A673 (cell line): Measurements from ENCODE around the gene DCLK2. TPM values are rescaled to one million over a fixed set of nuclear protein-coding genes. Genes with fewer than 3 reads are reported as not detected.

ENCODE experiments used
- BruUV-seq: library from RNA; stranded (reverse); fragments of 400-500 nt; replicated peaks from 2 replicates; lab custom pipeline; 2021; lab: Mats Ljungman, UMichigan
- CTCF ChIA-PET: fragments of 300-600 bp; sonication (Branson Sonifier 250); formaldehyde crosslinking; loops from one replicate; lab custom pipeline; 2022; ENCODE audit warnings: antibody characterized with exemption; lab: Charles Lee
- POLR2A ChIA-PET: fragments of 300-600 bp; sonication (Branson Sonifier 250); formaldehyde crosslinking; loops from one replicate; lab custom pipeline; 2022; ENCODE audit warnings: antibody characterized with exemption; ENCODE audit not compliant: low non-redundant PET; lab: Charles Lee
- DNase-seq: peaks from one replicate; pipeline ENCODE4 v3.0.0-alpha.2; 2015; ENCODE audit warnings: low spot score
- H3K27ac ChIP-seq: fragments of 200-600 bp; sonication (generic); 2 replicates; pipeline ENCODE4 v1.5.1; 2016; ENCODE audit warnings: mixed run types, low read depth, mild to moderate bottlenecking, mixed read lengths, antibody characterized with exemption, low read length; ENCODE audit not compliant: poor library complexity, severe bottlenecking
- H3K27me3 ChIP-seq: fragments of 200-600 bp; sonication (generic); replicated peaks from 2 replicates; pipeline ENCODE4 v1.6.1; 2017; ENCODE audit warnings: mixed run types, low read depth, mild to moderate bottlenecking, mixed read lengths, antibody characterized with exemption, low read length; ENCODE audit not compliant: insufficient read depth, poor library complexity
- H3K36me3 ChIP-seq: fragments of 200-600 bp; sonication (generic); 2 replicates; pipeline ENCODE4 v1.6.1; 2016; ENCODE audit warnings: mixed run types, mild to moderate bottlenecking, mixed read lengths, antibody characterized with exemption, low read length; ENCODE audit not compliant: insufficient read depth, poor library complexity, severe bottlenecking
- H3K4me1 ChIP-seq: fragments of 200-600 bp; sonication (generic); 2 replicates; pipeline ENCODE4 v1.6.1; 2017; ENCODE audit warnings: mixed run types, mild to moderate bottlenecking, mixed read lengths, antibody characterized with exemption, low read length; ENCODE audit not compliant: insufficient read depth, poor library complexity, severe bottlenecking
- H3K4me3 ChIP-seq: fragments of 200-600 bp; sonication (generic); 2 replicates; pipeline ENCODE4 v1.5.1; 2016; ENCODE audit warnings: low read depth, mixed run types, mild to moderate bottlenecking, mixed read lengths, low read length; ENCODE audit not compliant: poor library complexity, severe bottlenecking
- H3K9me3 ChIP-seq: fragments of 200-600 bp; sonication (generic); 2 replicates; pipeline ENCODE4 v1.6.1; 2016; ENCODE audit warnings: mixed run types, low read depth, mild to moderate bottlenecking, mixed read lengths, antibody characterized with exemption, low read length; ENCODE audit not compliant: poor library complexity, severe bottlenecking
- CTCF ChIP-seq: fragments of 300-800, 200-600 bp; sonication (generic); conservative IDR thresholded peaks from 2 replicates; pipeline ENCODE4 v1.5.1; 2017; ENCODE audit warnings: low read depth, mild to moderate bottlenecking, antibody characterized with exemption, low read length, moderate library complexity, mixed read lengths
- EZH2 ChIP-seq: fragments of 200-600 bp; sonication (generic); IDR thresholded peaks from 2 replicates; pipeline ENCODE4 v1.6.1; 2017; ENCODE audit warnings: borderline replicate concordance, low read depth, mild to moderate bottlenecking, mixed read lengths, antibody characterized with exemption, low read length; ENCODE audit not compliant: poor library complexity, severe bottlenecking
- intact Hi-C: fragments of 100-400 bp; cut with micrococcal nuclease; formaldehyde crosslinking; loops from one replicate; pipeline ENCODE4 v1.10.0; 2022; ENCODE audit not compliant: unreplicated experiment
- total RNA-seq: library from RNA; stranded (reverse); gene quantifications from 2 replicates; pipeline ENCODE4 v1.2.3, GENCODE V29; 2021

DCLK2 gene
- total RNA-seq, 1 experiment from 2014 or later = 4.9 TPM

- intact Hi-C loops = no loop called here
- H3K9me3 ChIP-seq = no peaks in the 10 kb centered on the region
- ChIA-PET POLR2A (no interaction called here), CTCF (no interaction called here)
- no peak for DNase-seq
- H3K4me3 ChIP-seq = no peak overlapping the region
- TF ChIP-seq CTCF (no peak), EZH2 (no peak)
- no peaks in the 10 kb centered on the region for H3K27me3 ChIP-seq
- no peak overlapping the region for H3K27ac ChIP-seq
- H3K4me1 ChIP-seq = no peaks in the 10 kb centered on the region
- no TSS peak for BruUV-seq
- H3K36me3 ChIP-seq = no peaks in the 10 kb centered on the region
These were observed 187.6 kb downstream of the DCLK2 start for GRCh38 chr4:150265806-150266205.

- Histone ChIP-seq H3K4me1 (no peaks in the 10 kb centered on the region), H3K36me3 (no peaks in the 10 kb centered on the region), H3K27ac (no peak overlapping the region), H3K9me3 (no peaks in the 10 kb centered on the region), H3K4me3 (no peak overlapping the region), H3K27me3 (no peaks in the 10 kb centered on the region)
- CTCF ChIA-PET = no interaction called here
- POLR2A ChIA-PET = no interaction called here
- DNase-seq = no peak
- no peak for TF ChIP-seq EZH2
- TF ChIP-seq CTCF = no peak
- no TSS peak for BruUV-seq
- intact Hi-C loops = no loop called here
These were observed 190.2 kb downstream of the DCLK2 start for GRCh38 chr4:150268444-150268843.

- CTCF ChIA-PET = no interaction called here
- H3K9me3 ChIP-seq = no peaks in the 10 kb centered on the region
- no peaks in the 10 kb centered on the region for H3K27me3 ChIP-seq
- H3K4me3 ChIP-seq = no peak overlapping the region
- no TSS peak for BruUV-seq
- TF ChIP-seq EZH2 (no peak), CTCF (no peak)
- intact Hi-C loops = no loop called here
- POLR2A ChIA-PET = no interaction called here
- peaks cover 13% of the 10 kb centered on the region for H3K4me1 ChIP-seq
- H3K36me3 ChIP-seq = no peaks in the 10 kb centered on the region
- H3K27ac ChIP-seq = no peak overlapping the region
- DNase-seq = no peak
These were observed 200.0 kb downstream of the DCLK2 start for GRCh38 chr4:150278206-150278605.
